ENCODE measurements around the gene BANP. TPM values are rescaled to one million over a fixed set of nuclear protein-coding genes. Genes with fewer than 3 reads are reported as not detected.
"Not testable (repeated sequence)": the region's sequence is repeated elsewhere in the genome, so short reads cannot be mapped to it uniquely, and the experiment has no call there.

BANP gene
- polyA plus RNA-seq, 6 donors from 2014 or later: 24.3 to 40.1 (median 28.5) TPM

DNA sequence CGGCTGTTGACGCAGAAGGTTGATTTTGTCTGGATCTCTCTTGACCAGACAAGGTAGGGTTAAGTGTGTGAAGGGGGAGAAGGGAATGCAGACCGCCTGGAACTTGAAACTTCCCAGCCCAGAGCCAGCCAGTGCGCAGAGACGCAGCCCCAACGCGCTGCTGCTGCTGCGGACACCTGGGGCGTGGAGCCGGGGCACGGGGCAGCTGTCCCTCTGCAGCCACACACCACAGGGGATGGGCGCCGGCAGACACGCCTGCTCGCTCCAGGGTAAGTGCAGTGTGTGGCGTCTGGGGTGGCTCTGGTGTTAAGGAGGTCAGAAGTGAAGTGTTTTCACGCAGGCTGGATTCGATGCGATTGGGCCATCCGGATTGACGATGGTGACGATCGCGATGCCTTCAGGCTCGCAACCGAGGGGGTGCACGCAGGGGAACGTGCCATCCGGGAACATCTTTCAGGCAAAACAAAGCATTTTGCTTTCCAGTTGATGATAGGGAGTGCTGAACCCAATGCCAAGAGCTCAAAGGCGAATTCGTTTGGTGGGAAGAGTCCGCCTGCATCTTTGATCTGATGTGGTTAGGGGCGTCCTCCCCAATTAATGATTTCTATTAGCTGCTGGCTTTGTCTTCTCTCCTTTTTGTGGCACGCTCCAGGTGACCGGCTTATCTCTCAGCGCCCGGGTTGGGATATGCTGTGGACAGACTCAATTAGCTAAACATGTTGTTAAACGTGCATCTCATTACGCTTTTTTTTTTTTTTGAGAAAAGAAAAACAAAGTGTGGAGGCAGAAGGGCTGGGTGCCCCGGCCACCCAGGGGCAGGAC, 149.8 kb downstream of the BANP start:
- H3K4me1 Mint-ChIP-seq: peaks cover 7 to 27% (median 20%) of the 10 kb centered on the region in 3 donors
- H3K9me3 Mint-ChIP-seq: peaks cover 0 to 13% (median 9%) of the 10 kb centered on the region in 7 donors
- peaks cover 15 to 40% (median 19%) of the 10 kb centered on the region in 3 donors for H3K27me3 Mint-ChIP-seq
- peak in 1 of 2 donors; percentile 30 for ATAC-seq (ENCODE audit: low read depth in 2 of 2)
- H3K36me3 Mint-ChIP-seq, DNase-seq: not testable (repeated sequence)
- peak overlapping the region in 7 of 8 donors; percentile 19 to 66 (median 43) for H3K4me3 Mint-ChIP-seq
- H3K27ac Mint-ChIP-seq: peak overlapping the region in 2 of 6 donors; percentile 34 to 76

DNA sequence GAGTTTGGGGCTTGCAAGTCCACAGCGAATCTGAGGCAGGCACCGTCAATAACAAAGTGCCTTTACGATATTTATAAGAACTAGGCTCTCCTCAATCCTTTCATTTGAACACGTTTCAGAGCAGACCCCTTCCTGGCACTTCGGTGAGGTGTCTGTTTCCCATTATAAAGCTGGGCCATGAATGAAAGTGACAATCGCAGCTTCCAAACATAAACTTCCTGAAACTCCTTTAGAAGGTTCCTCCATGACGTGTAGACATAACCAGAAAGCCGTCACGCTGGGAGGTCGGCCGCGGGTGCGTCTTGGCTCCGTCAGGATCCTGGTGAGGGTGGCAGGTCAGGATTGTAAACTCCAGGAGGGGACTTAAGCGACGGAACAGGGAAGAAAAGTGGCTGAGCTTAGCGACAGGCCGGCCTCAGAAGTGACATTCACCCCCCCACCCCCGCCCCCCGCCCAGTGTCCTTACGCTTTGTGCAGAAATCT, 150.4 kb downstream of the BANP start:
- Mint-ChIP-seq H3K4me3 (peak overlapping the region in 6 of 8 donors; percentile 6 to 66 (median 22)), H3K27me3 (peaks cover 15 to 40% (median 19%) of the 10 kb centered on the region in 3 donors), H3K27ac (peak overlapping the region in 3 of 6 donors; percentile 47 to 93 (median 76)), H3K4me1 (peaks cover 7 to 27% (median 20%) of the 10 kb centered on the region in 3 donors)
- not testable (repeated sequence) for H3K36me3 Mint-ChIP-seq; DNase-seq; H3K9me3 Mint-ChIP-seq; ATAC-seq (ENCODE audit: low read depth in 2 of 2)

DNA sequence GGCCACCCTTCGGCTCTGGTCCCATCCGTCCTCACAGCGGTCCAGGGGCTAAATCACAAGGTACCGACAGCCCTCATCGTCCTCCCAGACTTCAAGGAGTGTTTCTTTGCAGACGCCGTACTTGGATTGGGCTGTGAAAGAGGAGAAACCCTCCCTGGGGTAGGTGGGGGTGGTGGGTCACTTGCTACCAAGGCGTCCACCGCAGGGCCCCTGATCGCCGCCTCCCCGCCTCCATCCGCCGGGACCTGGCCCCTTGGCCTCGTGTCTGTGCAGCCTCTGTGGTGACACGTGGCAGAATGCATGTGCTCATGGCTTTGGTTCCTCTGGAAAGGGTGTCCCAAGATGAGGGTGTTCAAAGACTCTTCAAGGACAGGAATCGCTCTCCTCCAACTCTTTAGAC, 151.4 kb downstream of the BANP start:
- DNase-seq (no peak), ATAC-seq (ENCODE audit: low read depth in 2 of 2) (no peak)
- H3K9me3 Mint-ChIP-seq: peaks cover 0 to 6% (median 4%) of the 10 kb centered on the region in 7 donors
- peak overlapping the region in 2 of 6 donors; percentile 30 to 66 for H3K27ac Mint-ChIP-seq
- H3K36me3 Mint-ChIP-seq: no peaks in the 10 kb centered on the region
- peaks cover 15 to 40% (median 19%) of the 10 kb centered on the region in 3 donors for H3K27me3 Mint-ChIP-seq
- H3K4me3 Mint-ChIP-seq: no peak overlapping the region
- peaks cover 7 to 27% (median 20%) of the 10 kb centered on the region in 3 donors for H3K4me1 Mint-ChIP-seq

DNA sequence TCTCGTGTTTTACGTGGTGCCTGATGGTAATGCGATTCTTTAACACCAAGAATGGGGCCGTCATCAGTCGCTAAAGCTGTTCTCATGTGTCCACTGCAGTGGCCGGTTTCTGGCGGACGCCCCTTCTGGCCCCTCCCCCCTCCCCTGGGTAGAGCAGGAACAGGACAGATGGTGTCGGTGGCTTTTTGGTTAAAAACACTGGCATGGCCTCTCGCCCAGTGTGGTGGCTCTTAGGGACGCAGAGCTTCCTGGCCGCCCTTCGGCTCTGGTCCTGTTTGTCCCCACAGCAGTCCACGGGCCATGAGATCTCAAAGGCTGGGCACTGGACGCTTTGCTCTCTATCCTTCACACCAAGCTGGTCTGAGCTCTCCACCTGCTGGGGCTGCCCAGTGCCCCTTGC, 151.8 kb downstream of the BANP start:
- Mint-ChIP-seq H3K4me1 (peaks cover 7 to 27% (median 20%) of the 10 kb centered on the region in 3 donors), H3K27me3 (peaks cover 14 to 38% (median 19%) of the 10 kb centered on the region in 3 donors), H3K9me3 (peaks cover 0 to 4% (median 1%) of the 10 kb centered on the region in 7 donors), H3K36me3 (no peaks in the 10 kb centered on the region), H3K27ac (peak overlapping the region in 2 of 6 donors; percentile 30 to 66), H3K4me3 (no peak overlapping the region)
- no peak for ATAC-seq (ENCODE audit: low read depth in 2 of 2)
- DNase-seq: no peak

DNA sequence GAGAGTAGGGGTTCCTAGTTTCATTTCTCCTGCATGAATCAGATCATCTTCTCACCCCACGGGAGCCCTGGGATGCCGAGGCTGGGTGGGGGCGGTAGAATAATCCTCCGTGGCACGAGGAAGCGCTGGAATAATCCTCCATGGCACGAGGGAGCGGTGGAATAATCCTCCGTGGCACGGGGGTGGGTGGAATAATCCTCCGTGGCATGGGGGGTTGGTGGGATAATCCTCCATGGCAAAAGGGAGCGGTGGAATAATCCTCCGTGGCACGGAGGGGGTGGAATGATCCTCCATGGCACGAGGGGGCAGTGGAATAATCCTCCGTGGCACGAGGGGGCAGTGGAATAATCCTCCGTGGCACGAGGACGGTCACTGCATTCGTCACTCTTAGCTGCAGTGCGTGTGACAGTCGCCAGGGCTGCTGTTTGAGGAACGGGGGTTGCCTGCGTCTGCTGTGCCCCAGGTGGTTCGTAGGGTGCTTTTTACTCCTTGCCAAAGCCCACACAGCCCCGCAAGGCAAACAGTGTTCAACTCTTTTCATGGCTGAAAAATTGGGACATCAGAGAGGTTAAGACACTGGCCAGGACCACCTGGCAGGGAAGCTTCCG, 152.5 kb downstream of the BANP start:
- H3K4me3 Mint-ChIP-seq: no peak overlapping the region
- peaks cover 4 to 23% (median 16%) of the 10 kb centered on the region in 3 donors for H3K4me1 Mint-ChIP-seq
- DNase-seq (no peak), ATAC-seq (ENCODE audit: low read depth in 2 of 2) (no peak)
- H3K9me3 Mint-ChIP-seq: peaks cover 0 to under 1% (median 0%) of the 10 kb centered on the region in 7 donors
- no peaks in the 10 kb centered on the region for H3K36me3 Mint-ChIP-seq
- peaks cover 7 to 31% (median 13%) of the 10 kb centered on the region in 3 donors for H3K27me3 Mint-ChIP-seq
- no peak overlapping the region for H3K27ac Mint-ChIP-seq

DNA sequence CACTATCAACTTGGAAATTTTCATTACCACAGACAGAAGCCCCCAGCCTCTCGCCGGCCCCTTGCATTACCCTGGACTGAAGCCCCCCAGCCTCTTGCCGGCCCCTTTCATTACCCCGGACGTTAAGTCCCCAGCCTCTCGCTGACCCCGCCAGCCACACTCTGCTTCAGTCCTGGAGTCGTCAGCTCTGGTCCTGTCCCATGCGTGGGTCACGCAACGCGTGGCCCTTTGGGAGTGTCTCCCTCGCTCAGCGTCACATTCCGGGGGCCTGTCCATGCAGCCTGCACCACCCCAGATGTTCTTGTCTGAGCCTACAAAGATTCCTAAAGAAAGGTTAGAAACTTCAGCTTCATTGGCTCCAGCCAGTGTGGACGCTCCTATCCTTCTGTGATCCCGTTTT, 153.1 kb downstream of the BANP start:
- ATAC-seq (ENCODE audit: low read depth in 2 of 2); DNase-seq; H3K36me3 Mint-ChIP-seq; H3K4me3 Mint-ChIP-seq; H3K9me3 Mint-ChIP-seq: not testable (repeated sequence)
- peak overlapping the region in 2 of 6 donors; percentile 16 to 74 for H3K27ac Mint-ChIP-seq
- peaks cover 0 to 16% (median 11%) of the 10 kb centered on the region in 3 donors for H3K4me1 Mint-ChIP-seq
- peaks cover under 1 to 24% (median 7%) of the 10 kb centered on the region in 3 donors for H3K27me3 Mint-ChIP-seq

DNA sequence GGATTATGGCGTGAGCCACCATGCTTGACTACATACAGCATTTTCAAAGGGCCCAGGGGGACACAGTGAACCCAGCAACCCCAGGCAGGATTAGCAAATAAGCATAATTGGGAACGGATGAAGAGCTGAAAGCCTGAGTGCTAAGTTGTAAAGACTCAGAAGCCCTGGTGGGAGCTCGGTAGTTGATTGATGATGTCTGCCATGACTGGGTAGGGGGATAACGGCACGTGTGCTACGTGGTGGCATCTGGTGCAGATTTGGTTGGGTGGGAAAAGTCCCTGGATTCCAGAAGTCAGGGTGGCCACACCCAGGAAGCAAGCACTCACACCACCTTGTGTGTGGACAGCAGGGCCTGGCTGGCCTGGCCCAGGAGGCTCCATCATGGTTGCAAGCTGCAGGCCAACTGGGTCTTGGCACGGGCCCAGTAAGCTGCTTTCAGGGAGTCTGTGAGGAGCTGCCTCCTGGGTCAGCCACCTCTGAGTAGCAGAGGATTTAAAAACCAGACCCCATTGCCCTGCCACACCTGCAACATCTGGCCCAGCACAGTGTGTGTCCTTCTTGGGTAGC, 154.4 kb downstream of the BANP start:
- DNase-seq; H3K36me3 Mint-ChIP-seq; H3K9me3 Mint-ChIP-seq; ATAC-seq (ENCODE audit: low read depth in 2 of 2); H3K4me3 Mint-ChIP-seq: not testable (repeated sequence)
- Mint-ChIP-seq H3K4me1 (peaks cover 0 to 11% (median 11%) of the 10 kb centered on the region in 3 donors), H3K27ac (peak overlapping the region in 1 of 6 donors; percentile 66), H3K27me3 (peaks cover 0 to 12% (median 0%) of the 10 kb centered on the region in 3 donors)

DNA sequence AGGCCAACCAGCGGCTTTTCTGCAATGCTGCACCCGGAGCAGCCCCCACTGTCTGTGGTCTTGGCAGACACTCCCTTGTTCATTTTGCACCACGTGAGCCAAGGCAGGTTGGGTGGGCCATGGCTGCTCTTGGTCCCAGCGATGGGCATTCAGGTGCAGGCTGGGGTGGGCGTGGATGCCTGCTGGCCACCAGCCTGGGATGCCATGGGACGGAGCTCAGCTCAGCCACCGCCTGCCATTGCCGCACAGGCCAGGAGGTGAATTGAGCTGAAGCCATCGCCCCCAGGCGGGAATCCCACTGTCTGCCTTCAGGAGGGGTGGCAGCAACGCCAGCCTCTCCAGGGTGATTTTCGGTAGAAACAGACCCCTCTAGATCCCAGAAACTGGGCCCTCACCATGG, 155.3 kb downstream of the BANP start:
- not testable (repeated sequence) for H3K4me3 Mint-ChIP-seq; H3K9me3 Mint-ChIP-seq; H3K27me3 Mint-ChIP-seq; H3K27ac Mint-ChIP-seq; H3K36me3 Mint-ChIP-seq; ATAC-seq (ENCODE audit: low read depth in 2 of 2); DNase-seq
- peaks cover 0 to 14% (median 9%) of the 10 kb centered on the region in 3 donors for H3K4me1 Mint-ChIP-seq

DNA sequence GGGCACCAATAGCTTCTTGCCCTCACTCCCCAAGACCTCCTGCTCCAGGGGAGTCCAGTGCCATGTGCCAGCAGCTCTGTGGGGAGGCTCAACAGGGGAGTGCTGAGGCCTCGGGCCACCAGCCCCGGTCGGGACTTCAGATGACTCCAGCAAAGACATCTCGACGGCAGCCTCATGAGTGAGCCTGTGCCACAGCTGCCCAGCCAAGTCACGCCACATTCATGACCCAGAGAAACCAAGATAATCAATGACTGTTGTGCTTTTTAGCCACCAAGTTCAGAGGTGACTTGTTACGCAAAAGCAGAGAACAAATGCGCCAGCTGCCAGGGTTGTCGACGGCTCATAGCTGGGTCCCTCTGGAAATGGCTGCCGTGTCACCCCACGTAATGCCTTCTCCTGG, 157.5 kb downstream of the BANP start:
- no peak for ATAC-seq (ENCODE audit: low read depth in 2 of 2)
- Mint-ChIP-seq H3K36me3 (no peaks in the 10 kb centered on the region), H3K27me3 (peaks cover 0 to 8% (median 0%) of the 10 kb centered on the region in 3 donors), H3K4me1 (peaks cover 0 to 18% (median 5%) of the 10 kb centered on the region in 3 donors), H3K27ac (peak overlapping the region in 2 of 6 donors; percentile 53 to 61), H3K9me3 (peaks cover 0 to 2% (median 0%) of the 10 kb centered on the region in 7 donors), H3K4me3 (no peak overlapping the region)
- no peak for DNase-seq

DNA sequence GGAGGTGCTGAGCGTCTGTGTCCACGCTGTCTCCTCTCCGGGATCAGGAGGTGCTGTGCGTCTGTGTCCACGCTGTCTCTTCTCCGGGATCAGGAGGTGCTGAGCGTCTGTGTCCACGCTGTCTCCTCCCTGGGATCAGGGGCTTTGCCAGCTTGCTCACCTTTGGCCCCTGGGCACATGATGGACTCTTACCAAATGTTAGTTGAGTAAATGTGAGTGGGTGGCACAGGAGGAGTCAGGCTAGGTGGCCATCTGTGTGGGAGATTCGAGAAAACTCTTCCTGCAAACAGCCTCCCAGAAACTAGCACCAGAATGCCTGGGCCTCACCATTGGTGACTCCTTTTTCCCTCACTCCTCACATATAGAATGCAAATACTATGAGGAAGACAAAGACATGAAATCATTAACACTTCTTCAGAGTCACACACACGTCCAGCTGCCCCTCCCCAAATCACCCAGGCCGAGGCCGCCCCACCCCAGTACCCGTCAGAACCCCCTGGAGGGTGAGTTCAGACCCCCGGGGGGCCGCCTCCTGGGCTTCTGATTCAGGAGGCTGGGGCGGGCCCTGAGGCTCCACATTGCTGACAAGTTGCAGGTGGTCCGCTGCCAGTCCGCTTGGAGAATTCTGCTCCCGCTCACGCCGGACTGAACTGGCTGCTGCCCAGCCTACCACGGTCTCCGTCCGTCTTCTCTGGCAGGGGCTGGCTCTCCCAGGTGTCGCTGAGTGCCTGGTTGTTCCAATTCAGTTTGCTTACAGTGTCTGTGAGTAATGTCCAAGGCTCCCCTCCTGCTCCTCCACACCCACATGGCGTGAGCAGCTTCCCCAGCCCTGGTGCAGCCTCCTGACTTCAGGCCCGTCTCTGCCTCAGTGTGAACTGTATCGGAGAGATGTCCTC, 158.7 kb downstream of the BANP start:
- H3K4me3 Mint-ChIP-seq; H3K27me3 Mint-ChIP-seq; DNase-seq; H3K36me3 Mint-ChIP-seq; H3K9me3 Mint-ChIP-seq; ATAC-seq (ENCODE audit: low read depth in 2 of 2): not testable (repeated sequence)
- peak overlapping the region in 2 of 6 donors; percentile 43 to 47 for H3K27ac Mint-ChIP-seq
- H3K4me1 Mint-ChIP-seq: peaks cover 4 to 28% (median 10%) of the 10 kb centered on the region in 3 donors

DNA sequence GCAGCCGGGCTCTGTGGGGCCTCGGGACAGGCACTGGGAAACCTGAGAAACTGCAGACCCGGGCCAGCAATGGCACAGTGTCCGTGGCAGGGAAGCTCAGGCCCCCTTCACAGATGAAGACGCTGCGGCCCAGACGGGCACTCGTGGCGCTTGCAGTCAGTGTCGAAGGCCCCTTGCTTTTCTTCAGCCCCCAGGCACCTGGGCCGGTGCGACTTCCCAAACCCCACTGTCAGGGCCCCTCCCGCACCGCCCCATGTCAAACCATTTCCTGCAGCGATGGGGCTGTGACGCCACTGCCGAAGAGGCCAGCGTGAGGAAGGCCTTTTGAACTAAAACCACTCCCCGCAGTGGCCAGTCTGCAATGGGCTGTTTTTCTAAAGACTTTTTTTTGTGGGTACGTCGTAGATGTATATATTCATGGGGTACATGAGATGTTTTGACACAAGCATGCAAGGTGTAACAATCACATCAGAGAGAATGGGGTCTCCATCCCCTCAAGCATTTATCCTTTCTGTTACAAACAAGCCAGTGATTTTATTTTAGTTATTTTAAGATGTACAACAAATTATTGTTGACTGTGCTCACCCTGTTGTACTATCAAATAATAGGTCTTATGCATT, 159.8 kb downstream of the BANP start:
- not testable (repeated sequence) for H3K9me3 Mint-ChIP-seq, H3K36me3 Mint-ChIP-seq, H3K27me3 Mint-ChIP-seq
- ATAC-seq (ENCODE audit: low read depth in 2 of 2): peak; percentile 30 to 45
- Mint-ChIP-seq H3K27ac (peak overlapping the region in 1 of 6 donors; percentile 20), H3K4me1 (peaks cover 8 to 32% (median 18%) of the 10 kb centered on the region in 3 donors), H3K4me3 (peak overlapping the region in 2 of 8 donors; percentile 11 to 35)
- peak; percentile 30 for DNase-seq

DNA sequence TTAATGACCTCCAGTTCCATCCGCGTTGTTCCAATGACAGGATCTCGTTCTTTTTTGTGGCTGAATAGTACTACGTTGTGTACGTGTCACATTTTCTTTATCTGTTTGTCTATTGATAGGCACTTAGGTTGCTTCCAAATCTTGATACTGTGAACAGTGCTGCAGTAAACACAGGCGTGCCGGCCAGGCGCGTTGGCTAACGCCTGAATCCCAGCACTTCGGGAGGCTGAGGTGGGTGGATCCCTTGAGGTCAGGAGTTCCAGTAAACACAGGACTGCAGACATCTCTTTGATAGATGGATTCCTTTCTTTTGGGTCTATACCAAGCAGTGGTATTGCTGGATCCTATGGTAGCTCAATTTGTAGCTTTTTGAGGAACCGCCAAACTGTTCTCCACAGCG, 160.7 kb downstream of the BANP start:
- peak overlapping the region in 1 of 6 donors; percentile 52 for H3K27ac Mint-ChIP-seq
- H3K4me3 Mint-ChIP-seq: peak overlapping the region in 2 of 8 donors; percentile 11 to 49
- not testable (repeated sequence) for H3K9me3 Mint-ChIP-seq; DNase-seq; H3K36me3 Mint-ChIP-seq; ATAC-seq (ENCODE audit: low read depth in 2 of 2); H3K27me3 Mint-ChIP-seq
- H3K4me1 Mint-ChIP-seq: peaks cover 8 to 34% (median 19%) of the 10 kb centered on the region in 3 donors
